Suppressor macrophage treated with lipopolysaccharide for 1 hour (primary cell): Measurements from ENCODE around the gene CNTNAP2.
"Not testable (repeated sequence)": the region's sequence is repeated elsewhere in the genome, so short reads cannot be mapped to it uniquely, and the experiment has no call there.

ENCODE experiments used
- DNase-seq, 3 donors: peaks; one replicate each; pipeline ENCODE4 v3.0.0-alpha.2; 2020 to 2022

Gene CNTNAP2

GRCh38 chr7:147047696-147048095 lies 931.1 kb downstream of the CNTNAP2 start:
- DNase-seq = no peak

- no peak for DNase-seq
Observed at GRCh38 chr7:147048864-147049263, 932.3 kb downstream of the CNTNAP2 start.

GRCh38 chr7:147052818-147053217 lies 936.2 kb downstream of the CNTNAP2 start:
- DNase-seq = no peak

- DNase-seq = no peak
Observed at GRCh38 chr7:147053746-147054145, 937.1 kb downstream of the CNTNAP2 start.

GRCh38 chr7:147060070-147060469 lies 943.5 kb downstream of the CNTNAP2 start:
- no peak for DNase-seq

- DNase-seq = peak in 2 of 3 donors; percentile 5 to 22
Observed at GRCh38 chr7:147062897-147063296, 946.3 kb downstream of the CNTNAP2 start.

GRCh38 chr7:147068842-147069241 lies 952.2 kb downstream of the CNTNAP2 start:
- no peak for DNase-seq

GRCh38 chr7:147069771-147070170 lies 953.2 kb downstream of the CNTNAP2 start:
- DNase-seq = no peak

- DNase-seq = no peak
Observed at GRCh38 chr7:147070886-147071285, 954.3 kb downstream of the CNTNAP2 start.

- DNase-seq = no peak
Observed at GRCh38 chr7:147071536-147071935, 954.9 kb downstream of the CNTNAP2 start.

- no peak for DNase-seq
Observed at GRCh38 chr7:147078312-147078711, 961.7 kb downstream of the CNTNAP2 start.

GRCh38 chr7:147079083-147079482 lies 962.5 kb downstream of the CNTNAP2 start:
- no peak for DNase-seq

GRCh38 chr7:147079921-147080420 lies 963.4 kb downstream of the CNTNAP2 start:
- DNase-seq = no peak

GRCh38 chr7:147081117-147081516 lies 964.5 kb downstream of the CNTNAP2 start:
- no peak for DNase-seq

GRCh38 chr7:147089051-147089461 lies 972.5 kb downstream of the CNTNAP2 start:
- no peak for DNase-seq

- no peak for DNase-seq
Observed at GRCh38 chr7:147089608-147090007, 973.0 kb downstream of the CNTNAP2 start.

GRCh38 chr7:147096629-147097028 lies 980.0 kb downstream of the CNTNAP2 start:
- no peak for DNase-seq

- no peak for DNase-seq
Observed at GRCh38 chr7:147103224-147103623, 986.6 kb downstream of the CNTNAP2 start.

- no peak for DNase-seq
Observed at GRCh38 chr7:147106746-147107145, 990.1 kb downstream of the CNTNAP2 start.

GRCh38 chr7:147114525-147114924 lies 997.9 kb downstream of the CNTNAP2 start:
- DNase-seq = not testable (repeated sequence)

- DNase-seq = no peak
Observed at GRCh38 chr7:147136352-147136751, 1019.8 kb downstream of the CNTNAP2 start.

- no peak for DNase-seq
Observed at GRCh38 chr7:147145194-147145593, 1028.6 kb downstream of the CNTNAP2 start.

- DNase-seq = no peak
Observed at GRCh38 chr7:147146169-147146568, 1029.6 kb downstream of the CNTNAP2 start.

- no peak for DNase-seq
Observed at GRCh38 chr7:147151661-147152060, 1035.1 kb downstream of the CNTNAP2 start.

GRCh38 chr7:147153571-147153970 lies 1037.0 kb downstream of the CNTNAP2 start:
- no peak for DNase-seq

- DNase-seq = no peak
Observed at GRCh38 chr7:147161405-147161804, 1044.8 kb downstream of the CNTNAP2 start.
